GM19328 (cell line): ENCODE data around the gene RC3H2.
"Not testable (repeated sequence)": the region's sequence is repeated elsewhere in the genome, so short reads cannot be mapped to it uniquely, and the experiment has no call there.

Source experiments
- ATAC-seq: cut with Tn5 transposase; IDR thresholded peaks from one replicate; pipeline ENCODE4 v1.9.1; 2021; ENCODE audit warnings: mild to moderate bottlenecking, moderate library complexity; ENCODE audit not compliant: unreplicated experiment

The RC3H2 gene

GRCh38 chr9:122848256-122848943, 56.8 kb downstream of the RC3H2 start:
- no peak for ATAC-seq

GRCh38 chr9:122846371-122846940, 58.7 kb downstream of the RC3H2 start:
- ATAC-seq, result no peak

GRCh38 chr9:122845116-122845515, 60.0 kb downstream of the RC3H2 start:
- ATAC-seq, result no peak

GRCh38 chr9:122844137-122844536, 61.0 kb downstream of the RC3H2 start:
- ATAC-seq, result no peak

GRCh38 chr9:122841501-122841900, 63.7 kb downstream of the RC3H2 start:
- ATAC-seq, result no peak

- not testable (repeated sequence) for ATAC-seq
Observed at GRCh38 chr9:122838441-122838840, 66.7 kb downstream of the RC3H2 start.

- no peak for ATAC-seq
Observed at GRCh38 chr9:122837266-122837850, 67.8 kb downstream of the RC3H2 start.

GRCh38 chr9:122835313-122835731, 69.8 kb downstream of the RC3H2 start:
- no peak for ATAC-seq

- ATAC-seq, result no peak
Observed at GRCh38 chr9:122832194-122832593, 73.0 kb downstream of the RC3H2 start.

- ATAC-seq, result not testable (repeated sequence)
Observed at GRCh38 chr9:122828965-122829284, 76.2 kb downstream of the RC3H2 start.

GRCh38 chr9:122827761-122828093, 77.4 kb downstream of the RC3H2 start:
- ATAC-seq, result peak; percentile 29

GRCh38 chr9:122822938-122823337, 82.2 kb downstream of the RC3H2 start:
- no peak for ATAC-seq

- ATAC-seq, result no peak
Observed at GRCh38 chr9:122822056-122822455, 83.1 kb downstream of the RC3H2 start.

GRCh38 chr9:122821278-122821943, 83.7 kb downstream of the RC3H2 start:
- no peak for ATAC-seq

- ATAC-seq, result no peak
Observed at GRCh38 chr9:122820490-122820845, 84.7 kb downstream of the RC3H2 start.

GRCh38 chr9:122819791-122820489, 85.2 kb downstream of the RC3H2 start:
- no peak for ATAC-seq

GRCh38 chr9:122819326-122819725, 85.8 kb downstream of the RC3H2 start:
- no peak for ATAC-seq

- ATAC-seq, result no peak
Observed at GRCh38 chr9:122816163-122816867, 88.8 kb downstream of the RC3H2 start.

- no peak for ATAC-seq
Observed at GRCh38 chr9:122815544-122815943, 89.6 kb downstream of the RC3H2 start.

GRCh38 chr9:122814545-122814944, 90.6 kb downstream of the RC3H2 start:
- ATAC-seq, result no peak

- ATAC-seq, result no peak
Observed at GRCh38 chr9:122812736-122813135, 92.4 kb downstream of the RC3H2 start.
